Stimulated activated CD4-positive, alpha-beta T cell treated with anti-CD3 and anti-CD28 coated beads, TNF-alpha, amount 100 ng/mL, for 24 hours (primary cell): ENCODE results near the gene MUC21.

Experiments used
- DNase-seq, 3 experiments: peaks; one replicate each; pipeline ENCODE4 v3.0.0-alpha.2; 2020; ENCODE audit warnings: low read depth in 3 of 3

The MUC21 gene

GRCh38 chr6:30983439-30983838 lies at the start of gene MUC21:
TSS of gene MUC21 (plus strand) at chr6:30983718. CDS start at chr6:30983959, 241 bp downstream.
- DNase-seq = no peak

- no peak for DNase-seq
These were observed 48.5 kb upstream of the MUC21 start for GRCh38 chr6:30935018-30935417.

- DNase-seq = no peak
These were observed 46.3 kb upstream of the MUC21 start for GRCh38 chr6:30937265-30937664.

- no peak for DNase-seq
These were observed 44.8 kb upstream of the MUC21 start for GRCh38 chr6:30938730-30939129.

GRCh38 chr6:30939473-30939872 lies 44.0 kb upstream of the MUC21 start:
- DNase-seq = no peak

- no peak for DNase-seq
These were observed 43.0 kb upstream of the MUC21 start, which contains the start of gene MUCL3 for GRCh38 chr6:30940361-30940986. TSS of gene MUCL3 (plus strand) at chr6:30940973. CDS start at chr6:30941000, 27 bp downstream.

- DNase-seq = no peak
These were observed 41.0 kb upstream of the MUC21 start for GRCh38 chr6:30942338-30943060.

- DNase-seq = no peak
These were observed 39.5 kb upstream of the MUC21 start for GRCh38 chr6:30944051-30944450.

- no peak for DNase-seq
These were observed 38.2 kb upstream of the MUC21 start for GRCh38 chr6:30945281-30945680.

GRCh38 chr6:30947231-30947630 lies 36.3 kb upstream of the MUC21 start:
- no peak for DNase-seq

GRCh38 chr6:30948811-30949210 lies 34.7 kb upstream of the MUC21 start:
- DNase-seq = no peak

- DNase-seq = no peak
These were observed 31.5 kb upstream of the MUC21 start for GRCh38 chr6:30951907-30952469.

GRCh38 chr6:30954631-30955366 lies 28.7 kb upstream of the MUC21 start:
- no peak for DNase-seq

GRCh38 chr6:30955367-30956042 lies 28.0 kb upstream of the MUC21 start:
- peak; percentile 46 to 83 (median 64) for DNase-seq

GRCh38 chr6:30957716-30958115 lies 25.8 kb upstream of the MUC21 start:
- no peak for DNase-seq

- DNase-seq = no peak
These were observed 22.4 kb upstream of the MUC21 start for GRCh38 chr6:30960907-30961673.

- DNase-seq = no peak
These were observed 20.8 kb upstream of the MUC21 start for GRCh38 chr6:30962716-30963115.

GRCh38 chr6:30963641-30964040 lies 19.9 kb upstream of the MUC21 start:
- no peak for DNase-seq

GRCh38 chr6:30964075-30964474 lies 19.4 kb upstream of the MUC21 start:
- DNase-seq = no peak

- no peak for DNase-seq
These were observed 18.3 kb upstream of the MUC21 start for GRCh38 chr6:30965140-30965601.

- no peak for DNase-seq
These were observed 17.4 kb upstream of the MUC21 start for GRCh38 chr6:30966154-30966553.
